ENCODE measurements around the gene FAM240A. TPM values are rescaled to one million over a fixed set of nuclear protein-coding genes. Genes with fewer than 3 reads are reported as not detected.

FAM240A gene
- total and polyA plus RNA-seq, 2 donors (not counting 1 experiment from before 2014, with no cell fraction given), result not detected

DNA sequence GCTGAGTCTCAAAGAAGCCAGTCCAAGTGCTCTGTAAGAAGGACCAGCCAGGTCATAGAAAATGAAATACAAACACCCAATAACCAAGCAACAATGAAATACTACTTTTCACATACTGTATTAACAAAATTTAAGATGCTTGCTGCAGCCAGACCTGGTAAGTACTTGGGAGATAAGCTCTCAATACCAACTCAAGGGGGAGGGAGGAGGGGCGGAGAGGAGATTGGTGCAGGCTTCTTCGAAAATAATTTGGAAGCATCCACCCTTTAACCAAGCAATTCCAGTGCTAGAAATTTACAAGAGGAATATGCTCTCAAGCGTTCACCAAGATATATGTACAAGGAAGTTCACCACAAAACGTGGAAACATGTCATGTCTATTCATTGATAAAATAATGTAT is 38.6 kb upstream of the FAM240A start:
- CTCF ChIA-PET, result no interaction called here
- WGBS (ENCODE audit: insufficient coverage), result no CpG with 5 or more reads among the region's 4 CpGs

DNA sequence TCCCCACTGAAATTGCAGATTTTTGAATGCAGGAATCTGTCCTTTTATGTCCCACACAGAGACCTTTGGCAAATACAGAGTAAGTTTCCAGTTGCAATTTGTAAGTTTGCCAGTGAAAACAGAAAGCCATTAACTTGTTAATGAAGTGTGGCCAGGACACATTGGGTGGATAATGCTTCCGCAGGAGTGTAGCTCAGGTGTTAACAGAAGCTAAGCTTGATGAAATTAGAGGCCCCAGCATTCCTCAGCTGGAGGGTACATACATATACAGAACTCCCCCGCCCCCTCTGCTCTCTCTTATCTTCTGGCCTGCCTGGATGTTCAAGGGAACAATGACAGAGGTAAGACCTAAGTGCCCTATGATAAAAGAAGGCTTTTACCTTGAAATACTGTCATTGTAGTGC is 38.1 kb upstream of the FAM240A start:
- ATAC-seq (ENCODE audit: low read depth), result no peak
- Histone ChIP-seq H3K27me3 (replicated peaks in 1 of 4; ENCODE audit: control extremely low read depth in 1 of 4, control insufficient read depth in 3 of 4, insufficient read depth in 4 of 4, low read length in 3 of 4) (peaks cover 0 to 7% (median 3%) of the 10 kb centered on the region in 4 experiments), H3K4me2 (replicated peaks; ENCODE audit: low read depth, low read length, poor library complexity, severe bottlenecking) (no peak overlapping the region), H3K27ac (ENCODE audit: low read length in 2 of 2) (no peak overlapping the region), H3K4me1 (ENCODE audit: control insufficient read depth in 2 of 2, insufficient read depth in 2 of 2, low read length in 2 of 2) (peaks cover 0 to 4% of the 10 kb centered on the region in 2 donors), H3K9me3 (ENCODE audit: control extremely low read depth in 1 of 3, control insufficient read depth in 2 of 3, insufficient read depth in 1 of 3, low read length in 2 of 3) (peaks cover 0 to 6% (median 0%) of the 10 kb centered on the region in 3 donors), H3K9ac (ENCODE audit: low read length) (no peak overlapping the region), H2AFZ (ENCODE audit: insufficient read depth, low read depth, low read length, poor library complexity, severe bottlenecking) (no peak overlapping the region), H3K4me3 (ENCODE audit: control extremely low read depth in 1 of 5, extremely low read depth in 1 of 5, insufficient read depth in 1 of 5, low read depth in 2 of 5, low read length in 4 of 5) (no peak overlapping the region), H4K20me1 (ENCODE audit: control insufficient read depth, insufficient read depth, low read length, poor library complexity, severe bottlenecking) (no peaks in the 10 kb centered on the region), H3K79me2 (ENCODE audit: control insufficient read depth, insufficient read depth, low read length) (no peaks in the 10 kb centered on the region), H3K36me3 (replicated peaks in 1 of 2; ENCODE audit: control extremely low read depth in 1 of 2, control insufficient read depth in 1 of 2, extremely low read depth in 1 of 2, insufficient read depth in 2 of 2, low read length in 1 of 2) (no peaks in the 10 kb centered on the region)
- Mint-ChIP-seq H3K4me3 (no peak overlapping the region), H3K9me3 (ENCODE audit: insufficient read depth) (no peaks in the 10 kb centered on the region), H3K27me3 (peaks cover 27% of the 10 kb centered on the region), H3K27ac (no peak overlapping the region), H3K4me1 (no peaks in the 10 kb centered on the region)
- intact Hi-C loops (cut with micrococcal nuclease), result no loop called here
- no peak for DNase-seq
- TF ChIP-seq, protein P1, sequence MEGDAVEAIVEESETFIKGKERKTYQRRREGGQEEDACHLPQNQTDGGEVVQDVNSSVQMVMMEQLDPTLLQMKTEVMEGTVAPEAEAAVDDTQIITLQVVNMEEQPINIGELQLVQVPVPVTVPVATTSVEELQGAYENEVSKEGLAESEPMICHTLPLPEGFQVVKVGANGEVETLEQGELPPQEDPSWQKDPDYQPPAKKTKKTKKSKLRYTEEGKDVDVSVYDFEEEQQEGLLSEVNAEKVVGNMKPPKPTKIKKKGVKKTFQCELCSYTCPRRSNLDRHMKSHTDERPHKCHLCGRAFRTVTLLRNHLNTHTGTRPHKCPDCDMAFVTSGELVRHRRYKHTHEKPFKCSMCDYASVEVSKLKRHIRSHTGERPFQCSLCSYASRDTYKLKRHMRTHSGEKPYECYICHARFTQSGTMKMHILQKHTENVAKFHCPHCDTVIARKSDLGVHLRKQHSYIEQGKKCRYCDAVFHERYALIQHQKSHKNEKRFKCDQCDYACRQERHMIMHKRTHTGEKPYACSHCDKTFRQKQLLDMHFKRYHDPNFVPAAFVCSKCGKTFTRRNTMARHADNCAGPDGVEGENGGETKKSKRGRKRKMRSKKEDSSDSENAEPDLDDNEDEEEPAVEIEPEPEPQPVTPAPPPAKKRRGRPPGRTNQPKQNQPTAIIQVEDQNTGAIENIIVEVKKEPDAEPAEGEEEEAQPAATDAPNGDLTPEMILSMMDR (IDR thresholded peaks at IDR 0.05), result no peak
- TF ChIP-seq EZH2 (IDR thresholded peaks at IDR 0.05; ENCODE audit: borderline replicate concordance, insufficient read depth, low read depth, low read length, poor library complexity, severe bottlenecking), result no peak
- CTCF ChIA-PET, result no interaction called here
- 100% methylated on average over 1 of the region's 2 CpGs for WGBS (ENCODE audit: insufficient coverage)
- POLR2A ChIA-PET, result interaction anchor here (0.6 kb wide), 1 partner anchor 12 kb away, joined by 3 read pairs; no protein-coding TSS in a partner anchor

More for the DNA sequence above, 38.6 kb upstream of the FAM240A start:
- no peak for TF ChIP-seq EZH2 (IDR thresholded peaks at IDR 0.05; ENCODE audit: borderline replicate concordance, insufficient read depth, low read depth, low read length, poor library complexity, severe bottlenecking)
- TF ChIP-seq, protein P1 (IDR thresholded peaks at IDR 0.05), result no peak
- H3K4me1 ChIP-seq (ENCODE audit: control insufficient read depth in 2 of 2, insufficient read depth in 2 of 2, low read length in 2 of 2), result peaks cover 0 to 4% of the 10 kb centered on the region in 2 donors
- no peak for DNase-seq
- peaks cover 0 to 7% (median 3%) of the 10 kb centered on the region in 4 experiments for H3K27me3 ChIP-seq (replicated peaks in 1 of 4; ENCODE audit: control extremely low read depth in 1 of 4, control insufficient read depth in 3 of 4, insufficient read depth in 4 of 4, low read length in 3 of 4)
- H3K27me3 Mint-ChIP-seq, result peaks cover 27% of the 10 kb centered on the region
- H3K27ac Mint-ChIP-seq, result no peak overlapping the region
- H3K4me2 ChIP-seq (replicated peaks; ENCODE audit: low read depth, low read length, poor library complexity, severe bottlenecking), result no peak overlapping the region
- ATAC-seq (ENCODE audit: low read depth), result no peak
- no peaks in the 10 kb centered on the region for H4K20me1 ChIP-seq (ENCODE audit: control insufficient read depth, insufficient read depth, low read length, poor library complexity, severe bottlenecking)
- no peaks in the 10 kb centered on the region for H3K4me1 Mint-ChIP-seq
- intact Hi-C loops (cut with micrococcal nuclease), result no loop called here
- no peaks in the 10 kb centered on the region for H3K79me2 ChIP-seq (ENCODE audit: control insufficient read depth, insufficient read depth, low read length)
- H3K4me3 ChIP-seq (ENCODE audit: control extremely low read depth in 1 of 5, extremely low read depth in 1 of 5, insufficient read depth in 1 of 5, low read depth in 2 of 5, low read length in 4 of 5), result no peak overlapping the region
- peaks cover 0 to 6% (median 0%) of the 10 kb centered on the region in 3 donors for H3K9me3 ChIP-seq (ENCODE audit: control extremely low read depth in 1 of 3, control insufficient read depth in 2 of 3, insufficient read depth in 1 of 3, low read length in 2 of 3)
- no peak overlapping the region for H3K27ac ChIP-seq (ENCODE audit: low read length in 2 of 2)
- no peaks in the 10 kb centered on the region for H3K36me3 ChIP-seq (replicated peaks in 1 of 2; ENCODE audit: control extremely low read depth in 1 of 2, control insufficient read depth in 1 of 2, extremely low read depth in 1 of 2, insufficient read depth in 2 of 2, low read length in 1 of 2)
- no peaks in the 10 kb centered on the region for H3K9me3 Mint-ChIP-seq (ENCODE audit: insufficient read depth)
- no peak overlapping the region for H3K9ac ChIP-seq (ENCODE audit: low read length)
- POLR2A ChIA-PET, result interaction anchor here (0.6 kb wide), 1 partner anchor 11 kb away, joined by 3 read pairs; no protein-coding TSS in a partner anchor
- no peak overlapping the region for H3K4me3 Mint-ChIP-seq
- H2AFZ ChIP-seq (ENCODE audit: insufficient read depth, low read depth, low read length, poor library complexity, severe bottlenecking), result no peak overlapping the region

All from B cell (primary cell).